HCT116 (cell line): ENCODE measurements around the gene IQCH. TPM values are rescaled to one million over a fixed set of nuclear protein-coding genes. Genes with fewer than 3 reads are reported as not detected.

Experiments
- ATAC-seq: fragments of 200-7000 bp; cut with Tn5 transposase; 2 replicates; pipeline ENCODE4 v1.9.1; 2020; ENCODE audit warnings: mild to moderate bottlenecking, moderate library complexity
- BruUV-seq: library from RNA; stranded (reverse); fragments of 400-500 nt; replicated peaks from 2 replicates; lab custom pipeline; 2021; lab: Mats Ljungman, UMichigan
- CTCF ChIA-PET: fragments of 300-600 bp; sonication (Branson Sonifier 250); formaldehyde crosslinking; loops from one replicate; lab custom pipeline; 2021; ENCODE audit warnings: antibody characterized with exemption; lab: Charles Lee
- POLR2A ChIA-PET: fragments of 300-600, 350-600 bp; sonication (Branson Sonifier 250); formaldehyde crosslinking; loops from one replicate; lab custom pipeline; 2021; ENCODE audit warnings: antibody characterized with exemption; lab: Charles Lee
- RAD21 ChIA-PET, 2 experiments: fragments of 300-600 bp; sonication (Branson Sonifier 250); formaldehyde crosslinking; loops; one replicate each; lab custom pipeline; 2023; ENCODE audit warnings: low total read pairs in 2 of 2; ENCODE audit not compliant: uncharacterized antibody in 2 of 2, unreplicated experiment in 2 of 2, low non-redundant PET in 1 of 2; lab: Charles Lee
- DNase-seq: peaks from one replicate; pipeline ENCODE4 v3.0.0-alpha.2; 2010; ENCODE audit warnings: low read depth, low spot score
- H2AFZ ChIP-seq: fragments of 200-600 bp; shearing (Covaris generic), sonication (generic); 2 replicates; pipeline ENCODE4 v1.6.1; 2017; ENCODE audit warnings: low read depth, mixed run types, mixed read lengths, antibody characterized with exemption, low read length; ENCODE audit not compliant: poor library complexity, severe bottlenecking
- H3K27ac ChIP-seq: 2 replicates; pipeline ENCODE4 v1.5.1; 2012; ENCODE audit warnings: low read depth, low read length
- H3K27me3 ChIP-seq: fragments of 200-600 bp; sonication (generic); 2 replicates; pipeline ENCODE4 v1.6.1; 2016; ENCODE audit warnings: mixed run types, low read length, mixed read lengths; ENCODE audit not compliant: insufficient read depth
- H3K36me3 ChIP-seq, 2 experiments: fragments of 200-500 bp in 1 of 2; fragments of 200-600 bp in 1 of 2; sonication (Bioruptor generic) in 1 of 2; sonication (generic) in 1 of 2; 2 replicates each; pipeline versions ENCODE4 v1.5.1 to v1.6.1; 2014 to 2016; ENCODE audit warnings: low read length in 2 of 2, inconsistent platforms in 1 of 2, mixed read lengths in 1 of 2, mixed run types in 1 of 2; ENCODE audit not compliant: insufficient read depth in 2 of 2, control insufficient read depth in 1 of 2
- H3K4me1 ChIP-seq, 2 experiments: fragments of 200-600 bp in 1 of 2; sonication (generic) in 1 of 2; 2 replicates each; pipeline versions ENCODE4 v1.5.1 to v1.6.1; 2012 to 2017; ENCODE audit warnings: low read length in 2 of 2, inconsistent platforms in 1 of 2, mild to moderate bottlenecking in 1 of 2, mixed read lengths in 1 of 2, mixed run types in 1 of 2, moderate library complexity in 1 of 2; ENCODE audit not compliant: insufficient read depth in 2 of 2, control insufficient read depth in 1 of 2
- H3K4me2 ChIP-seq: fragments of 200-600 bp; sonication (generic); 2 replicates; pipeline ENCODE4 v1.6.1; 2017; ENCODE audit warnings: mixed run types, low read length, mixed read lengths
- H3K4me3 ChIP-seq, 2 experiments: fragments of 200-600 bp in 1 of 2; sonication (generic) in 1 of 2; replicated peaks in 1 of 2; 2 replicates each; pipeline ENCODE4 v1.5.1; 2011 to 2016; ENCODE audit warnings: low read length in 2 of 2, control low read depth in 1 of 2, low read depth in 1 of 2, mild to moderate bottlenecking in 1 of 2, mixed read lengths in 1 of 2, mixed run types in 1 of 2
- H3K79me2 ChIP-seq: fragments of 200-600 bp; sonication (generic); 2 replicates; pipeline ENCODE4 v1.6.1; 2017; ENCODE audit warnings: mild to moderate bottlenecking, mixed run types, low read length, moderate library complexity, mixed read lengths; ENCODE audit not compliant: insufficient read depth
- H3K9ac ChIP-seq: fragments of 200-600 bp; sonication (generic); 2 replicates; pipeline ENCODE4 v1.6.1; 2016; ENCODE audit warnings: low read length, mixed read lengths
- H3K9me2 ChIP-seq: fragments of 200-600 bp; sonication (generic), shearing (Covaris generic); 2 replicates; pipeline ENCODE4 v1.6.1; 2017; ENCODE audit warnings: mixed run types, mild to moderate bottlenecking, moderate library complexity; ENCODE audit not compliant: insufficient read depth
- H3K9me3 ChIP-seq, 2 experiments: fragments of 200-500 bp in 1 of 2; fragments of 200-600 bp in 1 of 2; sonication (Bioruptor generic) in 1 of 2; sonication (generic) in 1 of 2; 2 replicates each; pipeline ENCODE4 v1.6.1; 2014 to 2017; ENCODE audit warnings: low read length in 2 of 2, mixed read lengths in 2 of 2, inconsistent platforms in 1 of 2, low read depth in 1 of 2, mild to moderate bottlenecking in 1 of 2, mixed run types in 1 of 2, moderate library complexity in 1 of 2; ENCODE audit not compliant: control insufficient read depth in 1 of 2, insufficient read depth in 1 of 2
- H4K20me1 ChIP-seq: fragments of 200-600 bp; sonication (generic), shearing (Covaris generic); 2 replicates; pipeline ENCODE4 v1.6.1; 2017; ENCODE audit warnings: mixed run types, mild to moderate bottlenecking, moderate library complexity; ENCODE audit not compliant: insufficient read depth
- CEBPB ChIP-seq: IDR thresholded peaks from 2 replicates; pipeline ENCODE4 v1.6.1; 2012; ENCODE audit warnings: low read depth
- EGR1 ChIP-seq: IDR thresholded peaks from 2 replicates; pipeline ENCODE4 v1.6.1; 2012; ENCODE audit warnings: low read depth
- ELF1 ChIP-seq: IDR thresholded peaks from 2 replicates; pipeline ENCODE4 v1.6.1; 2012; ENCODE audit warnings: low read depth, borderline replicate concordance
- EZH2phosphoT487 ChIP-seq: fragments of 200-600 bp; IDR thresholded peaks from 2 replicates; pipeline ENCODE4 v1.6.1; 2018; ENCODE audit warnings: antibody characterized with exemption, borderline replicate concordance
- FOSL1 ChIP-seq: IDR thresholded peaks from 2 replicates; pipeline ENCODE4 v1.6.1; 2012; ENCODE audit warnings: low read depth
- POLR2A ChIP-seq: IDR thresholded peaks from 2 replicates; pipeline ENCODE4 v1.7.0; 2011; ENCODE audit warnings: borderline replicate concordance; ENCODE audit not compliant: insufficient read depth, insufficient read length; ENCODE audit errors: extremely low read depth
- POLR2AphosphoS5 ChIP-seq: IDR thresholded peaks from 2 replicates; pipeline ENCODE4 v1.6.1; 2011; ENCODE audit warnings: mild to moderate bottlenecking, low read depth, low read length, moderate library complexity
- RAD21 ChIP-seq: IDR thresholded peaks from 2 replicates; pipeline ENCODE4 v1.6.1; 2012; ENCODE audit warnings: low read depth, mild to moderate bottlenecking
- REST ChIP-seq: IDR thresholded peaks from 2 replicates; pipeline ENCODE4 v1.6.1; 2012; ENCODE audit warnings: low read depth
- SP1 ChIP-seq: IDR thresholded peaks from 2 replicates; pipeline ENCODE4 v1.6.1; 2012; ENCODE audit warnings: low read depth
- SRF ChIP-seq: IDR thresholded peaks from 2 replicates; pipeline ENCODE4 v1.6.1; 2012; ENCODE audit warnings: low read depth
- TCF7L2 ChIP-seq: IDR thresholded peaks from 2 replicates; pipeline ENCODE4 v1.7.0; 2011; ENCODE audit warnings: borderline replicate concordance, inconsistent platforms; ENCODE audit not compliant: insufficient read depth, insufficient read length; ENCODE audit errors: extremely low read depth
- YY1 ChIP-seq: IDR thresholded peaks from 2 replicates; pipeline ENCODE4 v1.6.1; 2011; ENCODE audit warnings: low read length, low read depth, moderate library complexity, mild to moderate bottlenecking; ENCODE audit not compliant: insufficient replicate concordance; ENCODE audit errors: extremely low read depth
- ZFX ChIP-seq: fragments of 450-650 bp; IDR thresholded peaks from 2 replicates; pipeline ENCODE4 v1.6.1; 2017
- ZNF274 ChIP-seq: fragments of 200-500 bp; sonication (Bioruptor generic); IDR thresholded peaks from 2 replicates; pipeline ENCODE4 v1.6.1; 2014; ENCODE audit warnings: mild to moderate bottlenecking, low read depth, low read length, inconsistent platforms
- intact Hi-C: fragments of 100-400 bp; cut with micrococcal nuclease; formaldehyde crosslinking; loops from 2 replicates; pipeline ENCODE4 v1.10.0; 2022
- total RNA-seq: library from RNA; stranded (reverse); gene quantifications from one replicate; pipeline ENCODE4 v1.2.1, GENCODE V29; 2021; ENCODE audit not compliant: unreplicated experiment
- TF ChIP-seq, protein P1 (sequence below): IDR thresholded peaks from 2 replicates; pipeline ENCODE4 v1.6.1; 2012

The IQCH gene
- total RNA-seq, 1 experiment from 2014 or later: 4.6 TPM

DNA sequence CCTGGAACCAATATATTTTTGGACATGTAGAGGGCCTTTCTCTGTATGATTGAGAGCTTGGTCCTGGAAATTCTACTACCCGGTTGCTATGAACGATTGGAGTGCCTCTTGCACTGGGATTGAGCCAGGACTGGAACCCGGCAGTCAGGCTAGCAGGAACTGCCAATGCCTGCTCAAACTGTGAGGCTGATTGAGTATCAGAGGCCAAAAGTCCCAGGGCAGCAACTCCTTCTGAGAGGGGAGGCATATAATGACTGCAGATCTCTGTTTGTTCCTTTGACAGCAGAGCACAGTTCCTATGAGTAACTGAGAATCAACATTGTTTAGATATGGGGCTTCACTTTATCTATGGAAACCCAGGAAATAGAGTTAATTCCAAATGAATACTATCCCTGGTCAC, 12.9 kb downstream of the IQCH start (continued):
- TF ChIP-seq TCF7L2: no peak
- no peak for TF ChIP-seq RAD21
- TF ChIP-seq YY1: no peak
- TF ChIP-seq POLR2AphosphoS5: no peak
- TF ChIP-seq, all 23 proteins: peak for 0

GRCh38 chr15:67267951-67268941, 13.7 kb downstream of the IQCH start:
- POLR2A ChIA-PET: no interaction called here
- Histone ChIP-seq H3K4me3 (no peak overlapping the region), H3K27ac (no peak overlapping the region), H3K9me3 (no peaks in the 10 kb centered on the region), H3K79me2 (no peaks in the 10 kb centered on the region), H2AFZ (no peak overlapping the region), H3K36me3 (no peaks in the 10 kb centered on the region), H3K4me1 (no peaks in the 10 kb centered on the region), H3K9me2 (no peaks in the 10 kb centered on the region), H3K4me2 (no peak overlapping the region), H3K9ac (no peak overlapping the region), H3K27me3 (no peaks in the 10 kb centered on the region), H4K20me1 (no peaks in the 10 kb centered on the region)
- TF ChIP-seq POLR2A: no peak
- TF ChIP-seq RAD21: no peak
- no peak for TF ChIP-seq EGR1
- TF ChIP-seq ZFX: no peak
- TF ChIP-seq YY1: no peak
- TF ChIP-seq, protein P1, sequence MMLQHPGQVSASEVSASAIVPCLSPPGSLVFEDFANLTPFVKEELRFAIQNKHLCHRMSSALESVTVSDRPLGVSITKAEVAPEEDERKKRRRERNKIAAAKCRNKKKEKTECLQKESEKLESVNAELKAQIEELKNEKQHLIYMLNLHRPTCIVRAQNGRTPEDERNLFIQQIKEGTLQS: no peak
- TF ChIP-seq FOSL1: no peak
- TF ChIP-seq EZH2phosphoT487: no peak
- TF ChIP-seq ELF1: no peak
- no peak for TF ChIP-seq CEBPB
- TF ChIP-seq ZNF274: no peak
- no peak for TF ChIP-seq SRF
- no peak for TF ChIP-seq SP1
- TF ChIP-seq TCF7L2: no peak
- no peak for TF ChIP-seq POLR2AphosphoS5
- no peak for TF ChIP-seq REST
- intact Hi-C loops: no loop called here
- CTCF ChIA-PET: no interaction called here
- no peak for DNase-seq
- no TSS peak for BruUV-seq
- RAD21 ChIA-PET: no interaction called here
- ATAC-seq: no peak
